Muscle of leg (tissue), 16 donors: ENCODE measurements around the gene DIRAS2. TPM values are rescaled to one million over a fixed set of nuclear protein-coding genes. Genes with fewer than 3 reads are reported as not detected.
"Not testable (repeated sequence)": the region's sequence is repeated elsewhere in the genome, so short reads cannot be mapped to it uniquely, and the experiment has no call there.

Experiments
- DNase-seq: peaks from one replicate; pipeline ENCODE4 v3.0.0; 2013
- H3K27ac ChIP-seq: one replicate; pipeline ENCODE4 v1.5.1; 2013; ENCODE audit warnings: mild to moderate bottlenecking, low read length, control low read depth
- H3K27me3 ChIP-seq: one replicate; pipeline ENCODE4 v1.6.1; 2013; ENCODE audit warnings: low read length; ENCODE audit not compliant: control insufficient read depth, insufficient read depth
- H3K36me3 ChIP-seq: one replicate; pipeline ENCODE4 v1.6.1; 2013; ENCODE audit warnings: low read length; ENCODE audit not compliant: control insufficient read depth, insufficient read depth
- H3K4me1 ChIP-seq: one replicate; pipeline ENCODE4 v1.6.1; 2013; ENCODE audit warnings: low read length; ENCODE audit not compliant: control insufficient read depth, insufficient read depth
- H3K4me3 ChIP-seq: one replicate; pipeline ENCODE4 v1.5.1; 2013; ENCODE audit warnings: low read length, control low read depth
- H3K9me3 ChIP-seq: replicated peaks from 2 replicates; pipeline ENCODE4 v1.6.1; 2013; ENCODE audit warnings: low read depth, low read length; ENCODE audit not compliant: control insufficient read depth
- WGBS: methylation state at CpG from one replicate; pipeline ENCODE4 v1.1.5; 2013; ENCODE audit warnings: missing lambda C conversion rate; ENCODE audit not compliant: insufficient coverage; 5-methylcytosine and 5-hydroxymethylcytosine counted together
- long read RNA-seq, 11 donors: transcript quantifications; one replicate each; lab custom pipeline, GENCODE V29; 2026
- polyA plus RNA-seq, 8 donors: library from polyadenylated mRNA; unstranded; fragments of 120-200 nt; gene quantifications; one replicate each; pipeline versions ENCODE4 v1.2.1 to v1.2.3, GENCODE V29; 2013; ENCODE audit warnings: inconsistent platforms in 1 of 8, low replicate concordance in 1 of 8; ENCODE audit not compliant: insufficient read length in 8 of 8, insufficient read depth in 1 of 8
- total RNA-seq: library from RNA; stranded (reverse); fragments of 120-200 nt; gene quantifications from one replicate; pipeline ENCODE4 v1.2.4, GENCODE V29; 2013

DIRAS2 gene
- total RNA-seq (0.93 TPM), polyA plus RNA-seq (1 to 10 TPM in 2 of 8 donors, under 1 TPM in 6; 0.65 to 1.9 (median 0.92) TPM)
- long read RNA-seq, donor 1 = 0 reads
- long read RNA-seq, donor 2 = 0 reads
- long read RNA-seq, donor 3 = 0 reads
- long read RNA-seq, donor 4, full-length matches to known transcripts = 1 of 1 reads
- long read RNA-seq, donor 4, partial matches to known transcripts = 0 of 1 reads
- long read RNA-seq, donor 4, other reads (novel, unspliced or antisense) = 0 of 1 reads
- long read RNA-seq, donor 5, full-length matches to known transcripts = 2 of 2 reads
- long read RNA-seq, donor 5, partial matches to known transcripts = 0 of 2 reads
- long read RNA-seq, donor 5, other reads (novel, unspliced or antisense) = 0 of 2 reads
- long read RNA-seq, donor 6, full-length matches to known transcripts = 2 of 2 reads
- long read RNA-seq, donor 6, partial matches to known transcripts = 0 of 2 reads
- long read RNA-seq, donor 6, other reads (novel, unspliced or antisense) = 0 of 2 reads
- long read RNA-seq, donor 7 = 0 reads
- long read RNA-seq, donor 8 = 0 reads
- long read RNA-seq, donor 9 = 0 reads
- long read RNA-seq, donor 10 = 0 reads
- long read RNA-seq, donor 11 = 0 reads

GRCh38 chr9:90642570-90643539, at the start of gene DIRAS2:
Gene DIRAS2, minus strand, starts transcription at chr9:90642824. Its CDS starts 28,997 bp downstream, at chr9:90613827.
- Histone ChIP-seq H3K27ac (peak within 1 kb of the TSS; percentile 24), H3K4me1 (peaks cover 3% of the 10 kb centered on the region), H3K27me3 (peaks cover 19% of the 10 kb centered on the region), H3K36me3 (no peaks in the 10 kb centered on the region), H3K4me3 (peak within 1 kb of the TSS; percentile 41), H3K9me3 (no peaks in the 10 kb centered on the region)
- DNase-seq = peak; percentile 76
- WGBS = under 1% methylated on average over 36 of the region's 53 CpGs

DNA sequence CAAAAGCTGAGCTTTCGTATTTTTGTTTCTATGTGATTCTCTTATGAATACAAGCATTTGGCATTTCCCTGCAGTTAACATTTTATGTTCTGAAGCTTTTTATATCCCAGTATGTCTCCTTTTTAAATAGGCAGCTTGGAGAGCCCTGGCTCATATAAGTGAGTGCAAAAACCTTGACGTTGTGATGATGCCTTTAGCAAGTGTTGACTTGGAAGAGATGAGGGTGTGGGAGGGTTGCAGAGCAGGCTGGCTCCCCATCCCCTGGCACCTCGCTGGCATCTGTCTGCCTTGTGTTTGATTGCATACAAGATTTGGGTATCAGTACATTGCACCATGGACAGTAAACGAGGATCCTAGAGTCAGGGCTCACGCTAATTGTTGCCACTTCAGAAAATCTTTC, 42.1 kb upstream of the DIRAS2 start:
- H3K4me3 ChIP-seq = no peak overlapping the region
- no peaks in the 10 kb centered on the region for H3K4me1 ChIP-seq
- H3K27ac ChIP-seq = no peak overlapping the region
- peak; percentile 9 for DNase-seq
- no peaks in the 10 kb centered on the region for H3K9me3 ChIP-seq
- no peaks in the 10 kb centered on the region for H3K36me3 ChIP-seq
- 56% methylated on average over 2 of the region's 5 CpGs for WGBS
- no peaks in the 10 kb centered on the region for H3K27me3 ChIP-seq

DNA sequence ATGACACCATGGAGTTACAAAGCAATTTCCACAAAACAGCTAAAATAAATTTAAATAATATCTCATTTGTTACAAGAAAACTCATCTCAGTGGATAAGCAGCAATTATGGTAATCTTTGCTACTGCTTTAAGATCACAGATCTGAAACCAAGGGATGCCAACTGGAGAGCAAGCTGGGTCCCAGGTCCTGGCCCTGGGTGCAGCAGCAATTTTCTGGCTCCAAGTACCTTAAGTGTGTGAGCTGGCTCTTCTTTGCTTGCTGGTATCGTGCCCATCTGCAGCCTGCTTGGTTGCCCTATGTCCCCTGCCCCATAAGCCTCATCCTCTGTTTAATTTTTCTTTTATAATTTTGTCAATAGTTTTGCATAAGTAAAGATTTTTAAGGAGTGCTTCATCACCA, 41.5 kb upstream of the DIRAS2 start:
- no peak overlapping the region for H3K27ac ChIP-seq
- no peak overlapping the region for H3K4me3 ChIP-seq
- WGBS = no CpG with 5 or more reads among the region's 1 CpG
- H3K36me3 ChIP-seq = no peaks in the 10 kb centered on the region
- no peak for DNase-seq
- H3K9me3 ChIP-seq = no peaks in the 10 kb centered on the region
- no peaks in the 10 kb centered on the region for H3K4me1 ChIP-seq
- H3K27me3 ChIP-seq = no peaks in the 10 kb centered on the region

DNA sequence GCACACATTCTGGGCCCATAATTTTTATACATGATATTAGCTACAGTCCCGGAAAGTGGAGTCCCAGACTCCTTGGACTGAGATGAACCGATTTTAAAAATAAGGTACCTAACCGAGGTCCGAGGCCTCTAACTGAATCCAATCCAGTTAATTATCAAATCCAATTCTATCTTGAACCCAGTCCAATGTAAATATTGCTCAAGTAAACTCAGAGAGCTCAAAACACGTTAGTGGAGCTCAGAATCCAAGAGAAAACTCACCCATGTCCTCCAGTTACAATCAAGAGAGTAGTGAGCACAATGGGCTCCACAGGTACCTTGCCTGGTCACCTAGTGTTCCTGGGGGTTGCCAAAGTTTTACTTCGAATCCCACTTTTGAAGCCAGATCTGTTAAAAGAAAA, 37.9 kb upstream of the DIRAS2 start:
- Histone ChIP-seq H3K4me3 (no peak overlapping the region), H3K4me1 (no peaks in the 10 kb centered on the region), H3K9me3 (no peaks in the 10 kb centered on the region), H3K36me3 (no peaks in the 10 kb centered on the region), H3K27ac (no peak overlapping the region), H3K27me3 (no peaks in the 10 kb centered on the region)
- DNase-seq = no peak
- 78% methylated on average over 4 of the region's 6 CpGs for WGBS

DNA sequence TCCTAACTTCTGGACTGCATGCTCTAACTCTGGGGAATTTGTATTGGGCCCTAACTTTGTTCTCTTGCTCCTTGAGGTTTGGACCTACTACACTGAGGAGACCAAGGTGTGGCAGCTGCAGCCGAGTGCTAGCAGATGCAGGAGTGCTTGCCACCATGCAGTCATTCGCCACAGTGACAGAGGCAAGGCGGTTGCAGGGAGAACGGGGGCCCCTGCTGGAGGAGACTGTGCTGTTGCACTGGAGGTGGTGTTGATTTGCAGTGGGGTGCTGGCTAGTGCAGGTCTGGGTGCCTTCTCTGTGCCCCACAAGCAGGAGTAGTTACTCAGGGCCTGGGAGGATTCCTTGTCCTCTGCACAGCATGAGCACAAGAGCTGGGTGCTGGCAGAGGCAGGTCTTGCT, 22.4 kb upstream of the DIRAS2 start:
- DNase-seq = no peak
- no peak overlapping the region for H3K27ac ChIP-seq
- no peaks in the 10 kb centered on the region for H3K4me1 ChIP-seq
- no peaks in the 10 kb centered on the region for H3K27me3 ChIP-seq
- H3K4me3 ChIP-seq = no peak overlapping the region
- H3K36me3 ChIP-seq = no peaks in the 10 kb centered on the region
- no peaks in the 10 kb centered on the region for H3K9me3 ChIP-seq
- WGBS = 70% methylated on average over 4 of the region's 4 CpGs

DNA sequence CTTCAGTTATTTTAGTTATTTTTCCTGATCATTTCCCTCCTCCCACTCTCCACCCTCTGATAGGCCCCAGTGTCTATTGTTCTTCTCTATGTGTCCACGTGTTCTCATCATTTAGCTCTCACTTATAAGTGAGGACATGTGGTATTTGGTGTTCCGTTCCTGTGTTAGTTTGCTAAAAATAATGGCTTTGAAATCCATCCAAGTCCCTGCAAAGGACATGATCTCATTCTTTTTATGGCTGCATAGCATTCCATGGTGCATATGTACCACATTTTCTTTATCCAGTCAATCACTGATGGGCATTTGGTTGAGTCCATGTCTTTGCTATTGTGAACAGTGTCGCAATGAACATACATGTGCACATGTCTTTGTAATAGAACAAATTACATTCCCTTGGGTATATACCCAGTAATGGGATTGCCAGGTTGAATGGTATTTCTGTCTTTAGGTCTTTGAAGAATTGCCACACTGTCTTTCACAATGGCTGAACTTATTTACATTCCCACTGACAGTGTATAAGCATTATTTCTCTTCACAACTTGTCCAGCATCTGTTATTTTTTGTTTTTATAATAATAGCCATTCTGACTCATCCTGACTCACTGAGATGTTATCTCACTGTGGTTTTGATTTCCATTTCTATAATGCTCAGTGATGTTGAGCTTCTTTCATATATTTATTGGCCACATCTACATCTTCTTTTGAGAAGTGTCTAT, 17.2 kb upstream of the DIRAS2 start:
- Histone ChIP-seq H3K9me3 (no peaks in the 10 kb centered on the region), H3K27ac (no peak overlapping the region), H3K27me3 (no peaks in the 10 kb centered on the region), H3K4me1 (no peaks in the 10 kb centered on the region), H3K36me3 (no peaks in the 10 kb centered on the region), H3K4me3 (no peak overlapping the region)
- no CpG with 5 or more reads among the region's 3 CpGs for WGBS
- DNase-seq = no peak

GRCh38 chr9:90658783-90659182, 16.2 kb upstream of the DIRAS2 start:
- Histone ChIP-seq H3K27me3 (no peaks in the 10 kb centered on the region), H3K4me1 (no peaks in the 10 kb centered on the region), H3K4me3 (no peak overlapping the region), H3K9me3 (no peaks in the 10 kb centered on the region), H3K27ac (no peak overlapping the region), H3K36me3 (no peaks in the 10 kb centered on the region)
- WGBS = no CpG with 5 or more reads among the region's 4 CpGs
- DNase-seq = no peak

- no peak overlapping the region for H3K27ac ChIP-seq
- DNase-seq = no peak
- no peaks in the 10 kb centered on the region for H3K4me1 ChIP-seq
- no peak overlapping the region for H3K4me3 ChIP-seq
- no peaks in the 10 kb centered on the region for H3K9me3 ChIP-seq
- no peaks in the 10 kb centered on the region for H3K27me3 ChIP-seq
- no peaks in the 10 kb centered on the region for H3K36me3 ChIP-seq
- WGBS = no CpG with 5 or more reads among the region's 3 CpGs
These were observed 15.6 kb upstream of the DIRAS2 start for GRCh38 chr9:90658181-90658580.

GRCh38 chr9:90656876-90657275, 14.3 kb upstream of the DIRAS2 start:
- not testable (repeated sequence) for H3K9me3 ChIP-seq, H3K27ac ChIP-seq, H3K4me3 ChIP-seq, DNase-seq, H3K4me1 ChIP-seq, H3K36me3 ChIP-seq, H3K27me3 ChIP-seq
- no CpG with 5 or more reads among the region's 6 CpGs for WGBS
